K562 (cell line): ENCODE measurements around the gene SYT15. TPM values are rescaled to one million over a fixed set of nuclear protein-coding genes. Genes with fewer than 3 reads are reported as not detected.

ENCODE experiments used
- BDP1 ChIP-seq: IDR thresholded peaks from 3 replicates; pipeline ENCODE4 v1.6.1; 2011; ENCODE audit not compliant: insufficient read length, insufficient read depth
- C11orf30 ChIP-seq: fragments of 450-650 bp; IDR thresholded peaks from 2 replicates; pipeline ENCODE4 v1.6.1; 2016; ENCODE audit warnings: low read depth, mild to moderate bottlenecking
- CCNT2 ChIP-seq: IDR thresholded peaks from 2 replicates; pipeline ENCODE4 v1.6.1; 2011; ENCODE audit warnings: borderline replicate concordance, low read depth, mild to moderate bottlenecking, moderate library complexity, mixed read lengths, low read length; ENCODE audit not compliant: insufficient read length; ENCODE audit errors: extremely low read depth
- ELF2 ChIP-seq: fragments of 250-450 bp; sonication (Bioruptor Pico); IDR thresholded peaks from 2 replicates; pipeline ENCODE4 v1.5.0; 2021; ENCODE audit warnings: mild to moderate bottlenecking
- HDGF ChIP-seq: fragments of 450-650 bp; IDR thresholded peaks from 2 replicates; pipeline ENCODE4 v1.6.1; 2016
- ILK ChIP-seq: fragments of 450-650 bp; IDR thresholded peaks from 2 replicates; pipeline ENCODE4 v1.6.1; 2016; ENCODE audit warnings: missing genetic modification characterization, low read depth, mild to moderate bottlenecking, missing compliant biosample characterization, moderate library complexity, borderline replicate concordance
- MED1 ChIP-seq: sonication (generic); formaldehyde crosslinking; IDR thresholded peaks from 2 replicates; pipeline ENCODE4 v1.8.1; 2023; ENCODE audit warnings: missing genetic modification reagents, borderline replicate concordance
- NFIX ChIP-seq: fragments of 250-450 bp; sonication (Bioruptor Pico); IDR thresholded peaks from 2 replicates; pipeline ENCODE4 v1.4.0; 2020; ENCODE audit warnings: low read depth, mild to moderate bottlenecking, moderate library complexity
- POLR2G ChIP-seq: fragments of 200-400 bp; formaldehyde crosslinking; IDR thresholded peaks from 2 replicates; pipeline ENCODE4 v1.6.1; 2017; ENCODE audit warnings: low read depth, mild to moderate bottlenecking, antibody characterized with exemption, low read length, moderate library complexity
- RBM34 ChIP-seq: fragments of 200-400 bp; formaldehyde crosslinking; IDR thresholded peaks from 2 replicates; pipeline ENCODE4 v1.6.1; 2018; ENCODE audit warnings: low read length, borderline replicate concordance; ENCODE audit not compliant: insufficient read depth
- TAF7 ChIP-seq: fragments of 450-650 bp; IDR thresholded peaks from 2 replicates; pipeline ENCODE4 v1.6.1; 2016; ENCODE audit warnings: missing genetic modification characterization, missing compliant biosample characterization
- ZNF347 ChIP-seq: fragments of 450-650 bp; formaldehyde crosslinking; IDR thresholded peaks from 2 replicates; pipeline ENCODE4 v1.4.0; 2020; ENCODE audit warnings: low read depth, mild to moderate bottlenecking, moderate library complexity
- ZNF444 ChIP-seq: fragments of 250-450 bp; sonication (Bioruptor Pico); IDR thresholded peaks from 2 replicates; pipeline ENCODE4 v1.4.0; 2020; ENCODE audit warnings: mild to moderate bottlenecking, moderate library complexity
- ZNF75A ChIP-seq: fragments of 450-650 bp; formaldehyde crosslinking; IDR thresholded peaks from 2 replicates; pipeline ENCODE4 v1.4.0; 2020; ENCODE audit warnings: mild to moderate bottlenecking
- ZNF764 ChIP-seq: fragments of 250-450 bp; sonication (Bioruptor Pico); IDR thresholded peaks from 2 replicates; pipeline ENCODE4 v1.4.0; 2020; ENCODE audit warnings: low read depth, mild to moderate bottlenecking, moderate library complexity
- polyA plus RNA-seq, 8 experiments: library from polyadenylated mRNA; depleted of rRNA in 4 of 8; stranded (reverse) in 5 of 8; unstranded in 3 of 8; fragments of >200 nt; fragmentation: Nextera tagmentation in 2 of 8; fragmentation: Illumina TruSeq in 1 of 8; extraction: Ambion mirVana in 2 of 8; extraction: Trizol in 1 of 8; gene quantifications; 2 replicates each; pipeline versions ENCODE4 v1.2.1 to v1.2.3, GENCODE V29; 2011 to 2014; ENCODE audit warnings: inconsistent platforms in 1 of 8, missing spikeins in 1 of 8
- total RNA-seq, 7 experiments: library from RNA; depleted of rRNA in 6 of 7; stranded (reverse); fragments of >200 nt in 6 of 7; fragmentation: Illumina TruSeq in 2 of 7; extraction: Trizol in 2 of 7; gene quantifications; 2 replicates each; pipeline versions ENCODE4 v1.2.1 to v1.2.3, GENCODE V29; 2011 to 2021; ENCODE audit warnings: low replicate concordance in 1 of 7
- TF ChIP-seq, protein P1 (sequence below): fragments of 250-450 bp; sonication (Bioruptor Pico); IDR thresholded peaks from 2 replicates; pipeline ENCODE4 v1.4.0; 2020; ENCODE audit warnings: mild to moderate bottlenecking, moderate library complexity, borderline replicate concordance
- TF ChIP-seq, protein P2 (sequence below), 3 experiments: IDR thresholded peaks in 2 of 3; conservative IDR thresholded peaks in 1 of 3; 2 replicates each; pipeline ENCODE4 v1.5.1; 2011 to 2012; ENCODE audit warnings: low read length in 3 of 3, mild to moderate bottlenecking in 3 of 3, control low read depth in 2 of 3, improper control_type of control experiment in 1 of 3, inconsistent platforms in 1 of 3, low read depth in 1 of 3, mixed read lengths in 1 of 3, moderate library complexity in 1 of 3; ENCODE audit not compliant: insufficient read depth in 2 of 3
- TF ChIP-seq, protein P3 (sequence below): fragments of 450-650 bp; formaldehyde crosslinking; IDR thresholded peaks from 2 replicates; pipeline ENCODE4 v1.4.0; 2022; ENCODE audit warnings: mild to moderate bottlenecking, moderate library complexity
- TF ChIP-seq, protein P4 (sequence below), 2 experiments: fragments of 250-450 bp in 1 of 2; fragments of 450-650 bp in 1 of 2; sonication (Bioruptor Pico) in 1 of 2; IDR thresholded peaks; 2 replicates each; pipeline versions ENCODE4 v1.6.1 to v1.8.0; 2016 to 2021; ENCODE audit warnings: mild to moderate bottlenecking in 2 of 2, moderate library complexity in 2 of 2, missing compliant biosample characterization in 1 of 2, missing genetic modification characterization in 1 of 2
- TF ChIP-seq, protein P5 (sequence below): IDR thresholded peaks from 2 replicates; pipeline ENCODE4 v1.6.1; 2016; ENCODE audit warnings: missing genetic modification characterization, missing compliant biosample characterization

The SYT15 gene
- total and polyA plus RNA-seq, 9 of the 15 experiments (the other 6 are each of a cell fraction or from before 2014, with no cell fraction given) = 0.05 to 0.82 (median 0.21) TPM; not detected in 1

DNA sequence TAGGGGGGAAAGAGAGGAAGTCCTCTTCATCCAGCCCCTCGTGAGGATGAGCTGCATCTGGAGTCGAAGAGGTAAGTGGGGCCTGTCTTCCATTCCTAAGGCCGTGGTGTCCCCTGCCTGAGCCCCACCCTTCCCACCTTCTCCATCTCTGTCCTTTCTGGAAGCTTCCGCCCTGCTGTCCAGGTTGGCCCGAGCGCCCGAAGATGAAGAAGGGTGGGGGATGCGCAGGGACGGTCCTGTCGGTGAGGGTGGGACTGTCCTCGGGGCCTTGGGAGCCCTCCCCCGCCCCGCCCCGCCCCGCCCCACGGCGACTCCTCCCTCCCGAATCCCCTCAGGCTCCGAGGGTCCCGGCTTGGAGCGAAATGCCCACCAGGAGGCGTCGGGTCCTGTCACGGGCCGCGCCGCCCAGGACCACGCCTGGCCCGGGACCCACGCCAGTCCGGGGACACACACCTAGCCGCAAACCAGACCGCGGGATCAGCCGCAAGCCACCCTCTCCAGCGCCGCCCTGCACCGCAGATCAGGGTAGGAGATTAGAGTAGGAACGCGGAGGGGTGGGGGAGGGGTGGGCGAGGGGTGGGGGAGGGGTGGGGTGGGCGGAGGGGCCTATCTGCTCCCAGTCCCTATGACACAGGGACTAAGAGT is 37.8 kb upstream of the SYT15 start (continued):
- no peak for TF ChIP-seq MED1 (CRISPR knock-in tag)
- no peak for TF ChIP-seq HDGF
- TF ChIP-seq ZNF444 (CRISPR knock-in tag) = no peak
- peak; percentile 67 for TF ChIP-seq CCNT2
- TF ChIP-seq BDP1 = no peak
- TF ChIP-seq TAF7 (tag) = no peak
- TF ChIP-seq, protein P1, sequence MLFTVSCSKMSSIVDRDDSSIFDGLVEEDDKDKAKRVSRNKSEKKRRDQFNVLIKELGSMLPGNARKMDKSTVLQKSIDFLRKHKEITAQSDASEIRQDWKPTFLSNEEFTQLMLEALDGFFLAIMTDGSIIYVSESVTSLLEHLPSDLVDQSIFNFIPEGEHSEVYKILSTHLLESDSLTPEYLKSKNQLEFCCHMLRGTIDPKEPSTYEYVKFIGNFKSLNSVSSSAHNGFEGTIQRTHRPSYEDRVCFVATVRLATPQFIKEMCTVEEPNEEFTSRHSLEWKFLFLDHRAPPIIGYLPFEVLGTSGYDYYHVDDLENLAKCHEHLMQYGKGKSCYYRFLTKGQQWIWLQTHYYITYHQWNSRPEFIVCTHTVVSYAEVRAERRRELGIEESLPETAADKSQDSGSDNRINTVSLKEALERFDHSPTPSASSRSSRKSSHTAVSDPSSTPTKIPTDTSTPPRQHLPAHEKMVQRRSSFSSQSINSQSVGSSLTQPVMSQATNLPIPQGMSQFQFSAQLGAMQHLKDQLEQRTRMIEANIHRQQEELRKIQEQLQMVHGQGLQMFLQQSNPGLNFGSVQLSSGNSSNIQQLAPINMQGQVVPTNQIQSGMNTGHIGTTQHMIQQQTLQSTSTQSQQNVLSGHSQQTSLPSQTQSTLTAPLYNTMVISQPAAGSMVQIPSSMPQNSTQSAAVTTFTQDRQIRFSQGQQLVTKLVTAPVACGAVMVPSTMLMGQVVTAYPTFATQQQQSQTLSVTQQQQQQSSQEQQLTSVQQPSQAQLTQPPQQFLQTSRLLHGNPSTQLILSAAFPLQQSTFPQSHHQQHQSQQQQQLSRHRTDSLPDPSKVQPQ = no peak
- TF ChIP-seq, protein P2, sequence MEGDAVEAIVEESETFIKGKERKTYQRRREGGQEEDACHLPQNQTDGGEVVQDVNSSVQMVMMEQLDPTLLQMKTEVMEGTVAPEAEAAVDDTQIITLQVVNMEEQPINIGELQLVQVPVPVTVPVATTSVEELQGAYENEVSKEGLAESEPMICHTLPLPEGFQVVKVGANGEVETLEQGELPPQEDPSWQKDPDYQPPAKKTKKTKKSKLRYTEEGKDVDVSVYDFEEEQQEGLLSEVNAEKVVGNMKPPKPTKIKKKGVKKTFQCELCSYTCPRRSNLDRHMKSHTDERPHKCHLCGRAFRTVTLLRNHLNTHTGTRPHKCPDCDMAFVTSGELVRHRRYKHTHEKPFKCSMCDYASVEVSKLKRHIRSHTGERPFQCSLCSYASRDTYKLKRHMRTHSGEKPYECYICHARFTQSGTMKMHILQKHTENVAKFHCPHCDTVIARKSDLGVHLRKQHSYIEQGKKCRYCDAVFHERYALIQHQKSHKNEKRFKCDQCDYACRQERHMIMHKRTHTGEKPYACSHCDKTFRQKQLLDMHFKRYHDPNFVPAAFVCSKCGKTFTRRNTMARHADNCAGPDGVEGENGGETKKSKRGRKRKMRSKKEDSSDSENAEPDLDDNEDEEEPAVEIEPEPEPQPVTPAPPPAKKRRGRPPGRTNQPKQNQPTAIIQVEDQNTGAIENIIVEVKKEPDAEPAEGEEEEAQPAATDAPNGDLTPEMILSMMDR (IDR thresholded peaks at IDR 0.05 in 2 of 3, conservative IDR thresholded peaks at IDR 0.05 in 1 of 3; ENCODE audit: insufficient read depth in 2 of 3, low read depth in 1 of 3, low read length in 3 of 3) = peak in 2 of 3 experiments; percentile 6 to 51; a peak in 3 of 6 replicates
- no peak for TF ChIP-seq ZNF764 (CRISPR knock-in tag)
- no peak for TF ChIP-seq POLR2G
- no peak for TF ChIP-seq ZNF347 (CRISPR knock-in tag)
- TF ChIP-seq, protein P3, sequence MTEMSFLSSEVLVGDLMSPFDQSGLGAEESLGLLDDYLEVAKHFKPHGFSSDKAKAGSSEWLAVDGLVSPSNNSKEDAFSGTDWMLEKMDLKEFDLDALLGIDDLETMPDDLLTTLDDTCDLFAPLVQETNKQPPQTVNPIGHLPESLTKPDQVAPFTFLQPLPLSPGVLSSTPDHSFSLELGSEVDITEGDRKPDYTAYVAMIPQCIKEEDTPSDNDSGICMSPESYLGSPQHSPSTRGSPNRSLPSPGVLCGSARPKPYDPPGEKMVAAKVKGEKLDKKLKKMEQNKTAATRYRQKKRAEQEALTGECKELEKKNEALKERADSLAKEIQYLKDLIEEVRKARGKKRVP (CRISPR knock-in tag) = no peak
- no peak for TF ChIP-seq C11orf30
- TF ChIP-seq, protein P4, sequence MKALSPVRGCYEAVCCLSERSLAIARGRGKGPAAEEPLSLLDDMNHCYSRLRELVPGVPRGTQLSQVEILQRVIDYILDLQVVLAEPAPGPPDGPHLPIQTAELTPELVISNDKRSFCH (CRISPR knock-in tag; IDR thresholded peaks at IDR 0.05) = no peak
- TF ChIP-seq, protein P4 (tag; IDR thresholded peaks at IDR 0.05) = no peak
- no peak for TF ChIP-seq RBM34
- TF ChIP-seq ZNF75A (CRISPR knock-in tag) = no peak
- no peak for TF ChIP-seq NFIX (CRISPR knock-in tag)
- TF ChIP-seq, protein P5, sequence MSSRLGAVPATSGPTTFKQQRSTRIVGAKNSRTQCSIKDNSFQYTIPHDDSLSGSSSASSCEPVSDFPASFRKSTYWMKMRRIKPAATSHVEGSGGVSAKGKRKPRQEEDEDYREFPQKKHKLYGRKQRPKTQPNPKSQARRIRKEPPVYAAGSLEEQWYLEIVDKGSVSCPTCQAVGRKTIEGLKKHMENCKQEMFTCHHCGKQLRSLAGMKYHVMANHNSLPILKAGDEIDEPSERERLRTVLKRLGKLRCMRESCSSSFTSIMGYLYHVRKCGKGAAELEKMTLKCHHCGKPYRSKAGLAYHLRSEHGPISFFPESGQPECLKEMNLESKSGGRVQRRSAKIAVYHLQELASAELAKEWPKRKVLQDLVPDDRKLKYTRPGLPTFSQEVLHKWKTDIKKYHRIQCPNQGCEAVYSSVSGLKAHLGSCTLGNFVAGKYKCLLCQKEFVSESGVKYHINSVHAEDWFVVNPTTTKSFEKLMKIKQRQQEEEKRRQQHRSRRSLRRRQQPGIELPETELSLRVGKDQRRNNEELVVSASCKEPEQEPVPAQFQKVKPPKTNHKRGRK = no peak
- no peak for TF ChIP-seq ILK
- no peak for TF ChIP-seq ELF2 (CRISPR knock-in tag)
